VCaP (cell line): ENCODE results near the gene IREB2.

Experiments used
- H3K27ac ChIP-seq: fragments of 450-650 bp; 2 replicates; pipeline ENCODE4 v1.5.1; 2017
- CTCF ChIP-seq: fragments of 450-650 bp; conservative IDR thresholded peaks from 2 replicates; pipeline ENCODE4 v1.5.1; 2017; ENCODE audit warnings: mild to moderate bottlenecking, moderate library complexity

The IREB2 gene

GRCh38 chr15:78391781-78392180 is 46.2 kb upstream of the IREB2 start:
- TF ChIP-seq CTCF, result no peak
- H3K27ac ChIP-seq, result peak overlapping the region; percentile 47

GRCh38 chr15:78392430-78392829 is 45.6 kb upstream of the IREB2 start:
- peak overlapping the region; percentile 47 for H3K27ac ChIP-seq
- no peak for TF ChIP-seq CTCF

- H3K27ac ChIP-seq, result peak overlapping the region; percentile 47
- no peak for TF ChIP-seq CTCF
Measured at GRCh38 chr15:78393137-78393536, 44.9 kb upstream of the IREB2 start.

GRCh38 chr15:78394026-78394425 is 44.0 kb upstream of the IREB2 start:
- no peak for TF ChIP-seq CTCF
- no peak overlapping the region for H3K27ac ChIP-seq

GRCh38 chr15:78394981-78395616 is 42.9 kb upstream of the IREB2 start:
- no peak overlapping the region for H3K27ac ChIP-seq
- TF ChIP-seq CTCF, result no peak

- TF ChIP-seq CTCF, result no peak
- peak overlapping the region; percentile 35 for H3K27ac ChIP-seq
Measured at GRCh38 chr15:78396186-78396814, 41.7 kb upstream of the IREB2 start.

GRCh38 chr15:78396976-78397375 is 41.0 kb upstream of the IREB2 start:
- TF ChIP-seq CTCF, result peak; percentile 90
- peak overlapping the region; percentile 35 for H3K27ac ChIP-seq
